B cell (primary cell): ENCODE data around the gene SLC44A2.

Experiments
- CTCF ChIP-seq: fragments of 200-600 bp; IDR thresholded peaks from one replicate; pipeline ENCODE4 v1.8.0; 2022; ENCODE audit warnings: antibody characterized with exemption, mild to moderate bottlenecking
- EZH2 ChIP-seq: IDR thresholded peaks from 2 replicates; pipeline ENCODE4 v1.6.1; 2012; ENCODE audit warnings: borderline replicate concordance, low read depth, mild to moderate bottlenecking, moderate library complexity, low read length; ENCODE audit not compliant: insufficient read depth, poor library complexity, severe bottlenecking

GRCh38 chr19:10653482-10653731 lies 28.1 kb downstream of the SLC44A2 start:
- TF ChIP-seq CTCF (no peak), EZH2 (no peak)
